Measurements from ENCODE around the gene SSH2. TPM values are rescaled to one million over a fixed set of nuclear protein-coding genes. Genes with fewer than 3 reads are reported as not detected.
A peak's percentile ranks its signal among the peaks of the same experiment; 100 is the strongest.

The SSH2 gene
- total and polyA plus RNA-seq, 2 of the 13 experiments (the other 11 are each of a cell fraction or from before 2014, with no cell fraction given): 6.0 to 6.4 TPM

DNA sequence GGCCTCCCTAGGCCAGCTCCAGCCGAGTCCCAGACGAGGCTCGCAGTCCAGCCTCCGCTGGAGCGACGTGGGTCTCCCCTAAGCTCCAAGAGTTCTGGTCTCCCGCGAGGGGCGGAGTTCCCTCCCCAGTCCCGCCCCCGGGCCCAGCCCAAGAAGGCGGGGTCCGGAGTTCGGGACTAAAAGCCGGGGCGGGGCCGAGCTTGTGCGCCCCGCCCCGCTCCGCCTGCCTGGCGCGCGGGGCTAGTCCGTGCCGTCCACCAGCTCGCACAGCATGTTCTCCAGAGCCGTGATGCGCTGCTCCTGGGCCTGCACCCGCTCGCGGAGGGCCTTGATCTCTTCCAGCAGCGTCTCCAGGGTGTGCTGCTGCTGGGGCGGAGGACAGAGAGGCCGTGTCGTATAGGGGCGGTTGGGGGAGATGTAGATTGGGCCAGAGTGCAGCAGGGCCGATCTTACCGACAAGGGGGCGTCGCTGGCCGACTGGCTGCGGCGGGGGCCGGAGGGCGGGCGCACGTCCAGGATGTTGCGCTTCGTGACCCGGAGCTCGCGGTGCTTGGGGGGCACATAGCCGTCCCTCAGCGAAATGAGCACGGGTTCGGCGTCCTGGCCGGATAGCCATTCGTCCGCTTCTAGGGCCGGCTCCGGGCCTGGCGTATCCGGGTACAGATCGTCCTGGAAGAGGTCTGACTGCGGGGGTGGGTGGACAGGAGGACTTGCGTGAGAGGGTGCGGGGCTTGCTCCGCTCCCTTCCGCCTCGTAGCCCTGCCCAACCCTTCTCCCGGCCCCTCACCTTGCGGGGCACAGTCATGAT lies 314.3 kb downstream of the SSH2 start:
- BruUV-seq (replicated peaks): no TSS peak
- CTCF ChIA-PET (ENCODE audit: low intra/inter-chr PET ratio, low total read pairs): no interaction called here
- peaks cover 61% of the 10 kb centered on the region for H3K4me1 ChIP-seq (ENCODE audit: insufficient read depth, low read length)
- no peak for TF ChIP-seq ZNF782 (CRISPR knock-in tag; IDR thresholded peaks at IDR 0.05; ENCODE audit: borderline replicate concordance)
- no peak for TF ChIP-seq ZNF546 (CRISPR knock-in tag; conservative IDR thresholded peaks at IDR 0.05)
- TF ChIP-seq ZNF20 (CRISPR knock-in tag; IDR thresholded peaks at IDR 0.05): no peak
- no peak for TF ChIP-seq KDM5A (IDR thresholded peaks at IDR 0.05; ENCODE audit: borderline replicate concordance, low read length)
- no peak for TF ChIP-seq ZNF224 (CRISPR knock-in tag; IDR thresholded peaks at IDR 0.05)
- no peak for TF ChIP-seq ZNF350 (CRISPR knock-in tag; IDR thresholded peaks at IDR 0.05; ENCODE audit: borderline replicate concordance, low read depth)
- TF ChIP-seq ZKSCAN1 (IDR thresholded peaks at IDR 0.05; ENCODE audit: low read length): no peak
- no peak for TF ChIP-seq MBNL3 (CRISPR knock-in tag; conservative IDR thresholded peaks at IDR 0.05)
- no peak for TF ChIP-seq ZNF260 (CRISPR knock-in tag; IDR thresholded peaks at IDR 0.05; ENCODE audit: borderline replicate concordance, low read depth)
- no peak for TF ChIP-seq ZBTB43 (CRISPR knock-in tag; conservative IDR thresholded peaks at IDR 0.05)
- no peak for TF ChIP-seq KAT8 (CRISPR knock-in tag; IDR thresholded peaks at IDR 0.05)
- TF ChIP-seq ZNF326 (CRISPR knock-in tag; IDR thresholded peaks at IDR 0.05; ENCODE audit: borderline replicate concordance): no peak
- TF ChIP-seq ZGPAT (CRISPR knock-in tag; IDR thresholded peaks at IDR 0.05): 0 out of 2 replicates have a peak, but pooled peaks have one; percentile 17
- no peak for TF ChIP-seq PHF20 (CRISPR knock-in tag; IDR thresholded peaks at IDR 0.05)
- TF ChIP-seq CC2D1A (CRISPR knock-in tag; IDR thresholded peaks at IDR 0.05): no peak
- peak; percentile 95 for TF ChIP-seq ZNF687 (CRISPR knock-in tag; IDR thresholded peaks at IDR 0.05)
- TF ChIP-seq SRSF9 (IDR thresholded peaks at IDR 0.05; ENCODE audit: borderline replicate concordance, insufficient read depth, low read depth, low read length, poor library complexity, severe bottlenecking): no peak

More for the DNA sequence above, 314.3 kb downstream of the SSH2 start:
- 0% methylated on average over 2 of the region's 74 CpGs for WGBS (ENCODE audit: low lambda C conversion rate)
- Histone ChIP-seq H3K27me3 (ENCODE audit: control insufficient read depth in 1 of 2, insufficient read depth in 2 of 2, low read length in 2 of 2) (peaks cover 0 to 65% of the 10 kb centered on the region in 2 experiments; a peak in 3 of 5 replicates), H2AFZ (ENCODE audit: low read length) (no peak overlapping the region), H3K9ac (ENCODE audit: insufficient read depth, low read depth, low read length) (no peak overlapping the region; the same call in 1 of the 2 replicates), H3K79me2 (ENCODE audit: insufficient read depth, low read length) (no peaks in the 10 kb centered on the region), H3K4me3 (replicated peaks in 1 of 3; ENCODE audit: insufficient read depth in 1 of 3, low read depth in 2 of 3, low read length in 3 of 3) (peak overlapping the region; percentile 31 to 75 (median 48)), H3K27ac (ENCODE audit: extremely low read length, insufficient read depth, low read length) (no peak overlapping the region), H3K4me2 (ENCODE audit: low read depth, low read length) (peak overlapping the region; percentile 97), H3K36me3 (replicated peaks in 1 of 2; ENCODE audit: control insufficient read depth in 1 of 2, insufficient read depth in 2 of 2, low read length in 2 of 2) (no peaks in the 10 kb centered on the region), H3K9me3 (ENCODE audit: low read length) (no peaks in the 10 kb centered on the region), H4K20me1 (ENCODE audit: insufficient read depth, low read length) (no peaks in the 10 kb centered on the region)
- POLR2A ChIA-PET: interaction anchor here (0.7 to 1.5 kb wide), 7 partner anchors 12 to 322 kb away, joined by 3 to 9 read pairs (median 3); partner anchors contain the start of genes ABHD15, ANKRD13B and NUFIP2
- in situ Hi-C loops (cut with HindIII; ENCODE audit: extremely low pct_ligation_motif_present, low pct_unique_long_range_greater_than_20kb): loop anchor here (5.0 kb wide), 1 partner anchor 33 kb away; no protein-coding TSS in a partner anchor
- DNase-seq (ENCODE audit: low spot score) (peak; percentile 72), ATAC-seq (peak; percentile 60), FAIRE-seq (peak; percentile 8)
- intact Hi-C loops (cut with micrococcal nuclease; ENCODE audit: unreplicated experiment): no loop called here

Data from HepG2 (cell line).